ENCODE measurements around the gene RPTN.
A peak's percentile ranks its signal among the peaks of the same experiment; 100 is the strongest.

RPTN gene

GRCh38 chr1:152112101-152112884, 46.7 kb downstream of the RPTN start:
- H3K79me2 ChIP-seq (ENCODE audit: insufficient read depth, low read length) = no peaks in the 10 kb centered on the region
- H3K4me2 ChIP-seq (ENCODE audit: low read depth, low read length, poor library complexity, severe bottlenecking) = peak overlapping the region; percentile 73
- TF ChIP-seq, protein P1, sequence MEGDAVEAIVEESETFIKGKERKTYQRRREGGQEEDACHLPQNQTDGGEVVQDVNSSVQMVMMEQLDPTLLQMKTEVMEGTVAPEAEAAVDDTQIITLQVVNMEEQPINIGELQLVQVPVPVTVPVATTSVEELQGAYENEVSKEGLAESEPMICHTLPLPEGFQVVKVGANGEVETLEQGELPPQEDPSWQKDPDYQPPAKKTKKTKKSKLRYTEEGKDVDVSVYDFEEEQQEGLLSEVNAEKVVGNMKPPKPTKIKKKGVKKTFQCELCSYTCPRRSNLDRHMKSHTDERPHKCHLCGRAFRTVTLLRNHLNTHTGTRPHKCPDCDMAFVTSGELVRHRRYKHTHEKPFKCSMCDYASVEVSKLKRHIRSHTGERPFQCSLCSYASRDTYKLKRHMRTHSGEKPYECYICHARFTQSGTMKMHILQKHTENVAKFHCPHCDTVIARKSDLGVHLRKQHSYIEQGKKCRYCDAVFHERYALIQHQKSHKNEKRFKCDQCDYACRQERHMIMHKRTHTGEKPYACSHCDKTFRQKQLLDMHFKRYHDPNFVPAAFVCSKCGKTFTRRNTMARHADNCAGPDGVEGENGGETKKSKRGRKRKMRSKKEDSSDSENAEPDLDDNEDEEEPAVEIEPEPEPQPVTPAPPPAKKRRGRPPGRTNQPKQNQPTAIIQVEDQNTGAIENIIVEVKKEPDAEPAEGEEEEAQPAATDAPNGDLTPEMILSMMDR (IDR thresholded peaks at IDR 0.05; ENCODE audit: insufficient read depth, low read length, poor library complexity, severe bottlenecking) = no peak
- TF ChIP-seq EZH2phosphoT487 (conservative IDR thresholded peaks at IDR 0.05; ENCODE audit: low read length) = no peak
- peak overlapping the region; percentile 52 for H3K4me3 ChIP-seq (ENCODE audit: insufficient read depth, low read length, poor library complexity, severe bottlenecking)
- no peaks in the 10 kb centered on the region for H3F3A ChIP-seq (ENCODE audit: insufficient read depth)
- no peaks in the 10 kb centered on the region for H3K27me3 ChIP-seq (ENCODE audit: low read length)
- no peaks in the 10 kb centered on the region for H4K20me1 ChIP-seq (ENCODE audit: low read depth, low read length)
- H3K27ac ChIP-seq (ENCODE audit: low read depth, low read length) = no peak overlapping the region
- H2AFZ ChIP-seq (ENCODE audit: low read depth, low read length, severe bottlenecking) = peak overlapping the region; percentile 75
- H3K9me3 ChIP-seq (ENCODE audit: insufficient read depth, low read length) = no peaks in the 10 kb centered on the region
- peak overlapping the region; percentile 54 for H3K9ac ChIP-seq (ENCODE audit: low read length)
- no peaks in the 10 kb centered on the region for H3K9me2 ChIP-seq (replicated peaks; ENCODE audit: insufficient read depth, low read length)
- H3K36me3 ChIP-seq (ENCODE audit: low read length) = no peaks in the 10 kb centered on the region

DNA sequence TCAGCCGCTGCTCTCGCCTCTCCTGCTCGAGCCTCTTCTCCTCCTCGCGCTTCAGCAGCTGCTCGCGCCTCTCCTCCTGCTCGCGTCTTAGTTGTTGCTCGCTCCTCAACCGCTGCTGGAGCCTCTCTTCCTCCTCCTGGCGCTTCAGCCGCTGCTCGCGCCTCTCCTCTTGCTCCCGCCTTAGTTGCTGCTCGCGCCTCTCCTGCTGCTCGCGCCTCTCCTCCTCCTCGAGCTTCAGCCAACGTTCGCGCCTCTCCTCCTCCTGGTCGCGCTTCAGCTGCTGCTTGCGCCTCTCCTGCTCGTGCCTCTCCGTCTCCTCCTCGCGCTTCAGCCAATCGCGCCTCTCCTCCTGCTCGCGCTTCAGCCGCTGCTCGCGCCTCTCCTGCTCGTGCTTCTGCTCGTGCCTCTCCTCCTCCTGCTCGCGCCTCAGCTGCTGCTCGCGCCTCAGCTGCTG, 47.5 kb downstream of the RPTN start:
- no peak overlapping the region for H3K27ac ChIP-seq (ENCODE audit: low read depth, low read length)
- peak overlapping the region; percentile 54 for H3K9ac ChIP-seq (ENCODE audit: low read length)
- no peaks in the 10 kb centered on the region for H3K9me3 ChIP-seq (ENCODE audit: insufficient read depth, low read length)
- H3K27me3 ChIP-seq (ENCODE audit: low read length) = no peaks in the 10 kb centered on the region
- peak overlapping the region; percentile 52 for H2AFZ ChIP-seq (ENCODE audit: low read depth, low read length, severe bottlenecking)
- peak overlapping the region; percentile 29 for H3K4me3 ChIP-seq (ENCODE audit: insufficient read depth, low read length, poor library complexity, severe bottlenecking)
- H4K20me1 ChIP-seq (ENCODE audit: low read depth, low read length) = no peaks in the 10 kb centered on the region
- peak overlapping the region; percentile 44 for H3K4me2 ChIP-seq (ENCODE audit: low read depth, low read length, poor library complexity, severe bottlenecking)
- H3K36me3 ChIP-seq (ENCODE audit: low read length) = no peaks in the 10 kb centered on the region
- H3K9me2 ChIP-seq (replicated peaks; ENCODE audit: insufficient read depth, low read length) = no peaks in the 10 kb centered on the region
- no peaks in the 10 kb centered on the region for H3K79me2 ChIP-seq (ENCODE audit: insufficient read depth, low read length)
- H3F3A ChIP-seq (ENCODE audit: insufficient read depth) = no peaks in the 10 kb centered on the region
- TF ChIP-seq, protein P1 (IDR thresholded peaks at IDR 0.05; ENCODE audit: insufficient read depth, low read length, poor library complexity, severe bottlenecking) = no peak
- TF ChIP-seq EZH2phosphoT487 (conservative IDR thresholded peaks at IDR 0.05; ENCODE audit: low read length) = no peak

DNA sequence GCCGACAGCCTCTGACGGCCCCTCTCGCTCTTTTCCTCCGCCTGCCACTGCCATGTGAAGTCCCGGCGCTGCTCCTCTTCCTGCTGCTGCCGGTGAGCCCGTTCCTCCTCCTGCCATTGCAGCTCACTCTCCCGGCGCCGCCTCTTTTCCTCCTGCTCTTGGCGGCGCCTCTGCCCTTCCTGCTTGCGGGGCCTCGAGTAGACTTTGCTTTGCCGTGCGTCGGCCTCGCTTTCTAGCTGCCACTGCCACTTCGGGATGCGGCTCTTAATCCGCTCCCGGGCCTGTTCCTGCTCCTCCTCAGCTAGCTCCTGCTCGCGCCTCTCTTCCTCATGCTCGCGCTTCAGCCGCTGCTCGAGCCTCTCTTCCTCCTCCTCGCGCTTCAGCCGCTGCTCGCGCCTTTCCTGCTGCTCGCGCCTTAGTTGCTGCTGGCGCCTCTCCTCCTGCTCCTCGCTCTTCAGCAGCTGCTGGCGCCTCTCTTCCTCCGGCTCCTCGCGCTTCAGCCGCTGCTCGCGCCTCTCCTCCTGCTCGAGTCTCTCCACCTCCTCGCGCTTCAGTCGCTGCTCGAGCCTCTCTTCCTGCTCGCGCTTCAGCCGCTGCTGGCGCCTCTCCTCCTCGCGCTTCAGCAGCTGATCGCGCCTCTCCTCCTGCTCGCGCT, 48.0 kb downstream of the RPTN start:
- Histone ChIP-seq H2AFZ (ENCODE audit: low read depth, low read length, severe bottlenecking) (peak overlapping the region; percentile 52), H3K4me3 (ENCODE audit: insufficient read depth, low read length, poor library complexity, severe bottlenecking) (no peak overlapping the region), H3K27ac (ENCODE audit: low read depth, low read length) (no peak overlapping the region), H3K9me3 (ENCODE audit: insufficient read depth, low read length) (no peaks in the 10 kb centered on the region), H3K27me3 (ENCODE audit: low read length) (no peaks in the 10 kb centered on the region), H3K79me2 (ENCODE audit: insufficient read depth, low read length) (no peaks in the 10 kb centered on the region), H3K4me2 (ENCODE audit: low read depth, low read length, poor library complexity, severe bottlenecking) (peak overlapping the region; percentile 44), H3K9ac (ENCODE audit: low read length) (peak overlapping the region; percentile 54; the same call in 1 of the 2 replicates), H3K36me3 (ENCODE audit: low read length) (no peaks in the 10 kb centered on the region), H3F3A (ENCODE audit: insufficient read depth) (no peaks in the 10 kb centered on the region), H4K20me1 (ENCODE audit: low read depth, low read length) (no peaks in the 10 kb centered on the region), H3K9me2 (replicated peaks; ENCODE audit: insufficient read depth, low read length) (no peaks in the 10 kb centered on the region)
- TF ChIP-seq EZH2phosphoT487 (conservative IDR thresholded peaks at IDR 0.05; ENCODE audit: low read length) = no peak
- TF ChIP-seq, protein P1 (IDR thresholded peaks at IDR 0.05; ENCODE audit: insufficient read depth, low read length, poor library complexity, severe bottlenecking) = no peak

Data from SU-DHL-6 (cell line).